KOPT-K1 (cell line): ENCODE data around the gene LSP1.

Source experiments
- H3K27ac ChIP-seq: fragments of 200-600 bp; sonication (generic); 2 replicates; pipeline ENCODE4 v1.5.1; 2016; ENCODE audit warnings: antibody characterized with exemption, mild to moderate bottlenecking, low read depth, low read length; ENCODE audit not compliant: poor library complexity, severe bottlenecking
- H3K36me3 ChIP-seq: fragments of 200-600 bp; sonication (generic); 2 replicates; pipeline ENCODE4 v1.5.1; 2017; ENCODE audit warnings: antibody characterized with exemption, mild to moderate bottlenecking, low read length, moderate library complexity; ENCODE audit not compliant: insufficient read depth
- H3K9me3 ChIP-seq: fragments of 200-600 bp; sonication (generic); 2 replicates; pipeline ENCODE4 v1.5.1; 2017; ENCODE audit warnings: antibody characterized with exemption, low read length, mild to moderate bottlenecking; ENCODE audit not compliant: insufficient read depth, poor library complexity, severe bottlenecking

Gene LSP1

DNA sequence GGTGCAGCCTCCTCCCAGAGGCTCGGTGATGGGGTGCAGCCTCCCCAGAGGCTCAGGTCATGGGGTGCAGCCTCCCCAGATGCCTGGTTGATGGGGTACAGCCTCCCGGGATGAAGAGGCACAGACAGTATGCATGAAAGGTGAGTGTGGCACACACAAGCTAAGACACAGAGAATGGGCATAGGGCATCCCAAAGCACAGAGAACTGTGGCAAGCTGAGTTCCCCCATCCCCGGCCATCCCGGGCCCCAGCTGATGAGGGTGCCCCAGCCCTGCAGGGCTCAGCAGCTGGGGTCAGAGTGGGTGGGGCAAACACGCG, 22.9 kb upstream of the LSP1 start:
- no peak overlapping the region for H3K27ac ChIP-seq
- no peaks in the 10 kb centered on the region for H3K36me3 ChIP-seq
- no peaks in the 10 kb centered on the region for H3K9me3 ChIP-seq

DNA sequence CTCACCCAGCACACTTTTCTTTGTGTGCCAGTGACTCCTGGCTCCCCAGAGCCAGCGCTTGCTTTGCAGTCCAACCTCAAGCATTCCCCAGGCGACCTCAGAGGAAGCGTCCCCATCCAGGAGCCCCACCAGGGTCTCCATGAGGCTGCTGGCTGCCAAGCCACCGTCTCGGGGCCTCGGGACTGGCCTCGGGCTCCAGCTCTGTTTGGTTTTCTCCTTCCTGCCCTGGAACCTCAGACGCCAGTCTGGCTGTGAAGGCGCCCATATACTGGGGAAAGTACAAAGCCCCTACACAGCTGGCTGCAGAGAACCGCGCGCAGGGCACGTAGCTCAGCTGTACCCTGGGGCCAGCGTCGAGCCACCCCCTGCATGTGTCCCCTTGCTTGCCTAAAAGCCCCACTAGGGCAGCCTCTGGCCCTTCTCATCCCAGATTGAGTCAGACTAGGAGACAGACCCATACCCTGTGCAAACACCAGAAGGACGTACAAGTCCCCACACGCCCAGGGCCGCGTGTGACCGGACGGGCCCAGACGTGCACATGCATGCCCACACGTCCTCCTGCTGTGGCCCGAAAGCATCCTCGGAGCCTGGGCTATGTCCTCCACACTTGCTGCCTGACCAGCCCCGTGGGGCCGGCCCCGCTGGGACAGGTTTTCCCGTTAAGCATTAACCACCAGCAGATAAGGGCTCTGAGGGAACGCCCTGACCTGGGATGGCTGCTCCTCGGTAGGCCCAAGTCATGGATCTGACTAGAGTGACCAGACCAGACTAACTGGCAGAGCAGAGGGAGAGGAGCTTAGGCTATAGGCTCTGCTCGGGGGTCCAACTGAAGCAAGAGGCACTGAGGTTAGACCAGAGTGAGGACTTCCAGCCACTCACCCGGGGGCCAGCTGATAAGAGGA, 22.3 kb upstream of the LSP1 start:
- no peaks in the 10 kb centered on the region for H3K9me3 ChIP-seq
- H3K27ac ChIP-seq = no peak overlapping the region
- no peaks in the 10 kb centered on the region for H3K36me3 ChIP-seq

DNA sequence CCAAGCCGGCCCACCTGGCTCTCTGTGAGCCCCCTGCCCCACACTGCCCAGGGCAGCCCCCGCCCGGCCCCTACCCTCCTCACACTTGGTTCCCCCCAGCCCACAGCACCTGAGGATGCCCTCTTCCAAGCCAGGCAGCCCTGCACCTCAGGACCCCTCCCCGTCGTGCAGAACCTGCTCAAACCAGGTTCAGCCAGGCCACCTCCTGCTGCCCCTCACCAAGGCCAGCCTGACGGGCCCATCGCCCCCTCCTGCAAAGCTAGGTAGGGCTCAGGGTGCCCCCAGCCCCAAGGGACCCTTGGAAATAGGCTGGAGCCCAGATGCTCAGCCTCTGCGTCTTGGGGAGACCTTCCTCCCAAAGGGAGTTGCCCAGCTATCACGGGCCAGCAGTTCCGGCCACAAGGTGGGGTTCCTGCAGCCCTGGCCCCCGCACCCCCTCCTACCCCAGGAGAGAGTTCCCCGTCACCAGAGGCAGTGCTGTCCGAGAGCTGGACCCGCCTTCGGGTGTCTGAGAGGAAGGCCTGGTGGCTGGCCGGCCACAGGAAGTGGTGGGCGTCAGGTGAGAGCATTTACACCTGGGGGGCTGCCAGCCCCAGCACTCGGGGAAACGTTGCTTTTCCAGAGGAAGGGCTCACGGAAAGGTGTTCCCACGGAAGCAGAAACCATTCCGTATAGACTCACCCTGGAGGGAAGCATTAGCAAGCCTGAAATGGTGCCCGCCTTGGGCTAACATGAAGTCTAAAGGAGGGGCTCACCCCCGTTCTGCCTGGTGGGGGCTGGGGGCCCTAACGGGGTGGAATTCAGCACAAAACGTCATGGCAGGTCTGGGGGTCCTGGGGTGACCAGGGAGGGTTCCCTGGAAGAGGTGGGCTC, 21.3 kb upstream of the LSP1 start:
- Histone ChIP-seq H3K27ac (no peak overlapping the region), H3K36me3 (no peaks in the 10 kb centered on the region), H3K9me3 (no peaks in the 10 kb centered on the region)

DNA sequence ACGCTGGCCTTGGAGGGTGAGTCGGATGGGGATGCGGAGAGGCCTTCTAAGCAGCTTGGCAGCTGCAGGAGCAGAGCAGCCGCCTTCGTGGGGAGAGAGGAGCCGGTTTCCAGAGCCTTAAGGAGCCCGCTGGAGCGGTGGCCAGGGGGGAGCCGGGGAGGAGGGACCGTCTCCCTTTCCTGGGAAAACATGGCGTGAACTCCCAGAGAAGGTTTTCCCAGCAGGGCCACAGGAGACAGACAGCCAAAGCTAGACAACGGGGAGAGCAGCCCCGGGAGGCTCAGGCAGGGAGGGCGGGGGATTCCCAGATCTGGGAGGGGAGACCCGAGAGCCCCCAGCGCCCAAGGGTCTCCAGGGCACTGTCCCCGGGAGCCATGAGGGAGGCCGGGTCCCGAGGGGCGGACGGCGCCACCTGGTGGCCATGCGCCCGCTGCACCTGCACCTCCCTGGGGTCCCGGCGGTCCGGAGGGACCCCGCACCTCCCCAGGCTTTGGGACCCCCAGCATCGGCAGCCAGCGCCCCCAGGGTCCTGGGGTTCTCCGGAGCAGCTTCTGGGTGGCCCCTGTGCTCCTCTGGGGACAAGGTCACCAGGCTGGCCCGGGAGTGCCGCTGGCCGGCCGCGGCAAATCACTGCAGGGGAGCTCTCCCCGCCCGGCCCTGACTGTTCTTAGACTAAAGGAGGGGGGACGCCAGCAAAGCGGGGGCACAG, 20.5 kb upstream of the LSP1 start:
- Histone ChIP-seq H3K9me3 (no peaks in the 10 kb centered on the region), H3K36me3 (no peaks in the 10 kb centered on the region), H3K27ac (no peak overlapping the region)

DNA sequence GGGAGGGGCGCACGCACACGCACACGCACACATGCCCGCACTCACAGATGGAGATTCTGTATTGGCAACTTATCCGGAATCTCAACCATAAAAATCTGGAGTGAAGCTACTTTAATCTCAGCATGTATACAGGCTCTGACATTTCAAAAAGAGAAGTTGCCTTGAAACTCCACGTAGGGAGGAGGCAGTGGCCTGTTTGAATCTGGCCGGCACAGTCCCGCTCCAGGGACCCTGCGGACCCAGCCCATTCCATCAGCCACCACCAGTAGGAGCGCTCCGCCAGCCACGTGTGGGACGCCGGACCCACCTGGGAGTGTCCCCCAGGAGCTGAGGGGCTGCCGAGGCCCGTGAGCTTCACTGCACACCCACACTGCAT, 20.0 kb upstream of the LSP1 start:
- Histone ChIP-seq H3K36me3 (no peaks in the 10 kb centered on the region), H3K27ac (no peak overlapping the region), H3K9me3 (no peaks in the 10 kb centered on the region)

DNA sequence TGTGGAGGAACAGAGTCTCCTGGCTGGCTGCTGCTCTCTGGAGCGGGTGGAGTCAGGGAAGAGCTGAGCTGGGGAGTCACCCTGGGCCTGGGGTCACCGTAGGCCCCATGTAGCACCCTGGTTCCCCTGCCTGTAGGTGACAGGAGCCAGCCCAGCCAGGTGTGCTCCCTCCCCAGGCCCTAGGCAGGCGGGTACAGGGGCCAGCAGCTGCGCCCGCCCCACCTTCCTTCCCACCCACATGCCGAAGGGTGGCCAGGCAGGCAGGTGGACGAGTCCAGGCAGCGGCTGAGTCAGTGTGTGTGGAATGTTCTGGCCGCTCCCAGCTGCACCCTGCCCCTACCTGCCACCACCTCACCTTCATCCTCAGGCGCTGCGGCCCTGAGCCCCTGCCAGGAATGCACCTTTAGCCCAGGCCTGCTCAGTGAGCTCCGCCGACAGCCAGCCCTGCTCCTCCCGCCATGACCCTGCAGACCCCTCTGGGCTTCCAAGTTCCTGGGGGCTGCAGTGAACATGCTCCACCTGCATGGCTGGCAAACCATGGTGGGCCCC, 18.7 kb upstream of the LSP1 start:
- Histone ChIP-seq H3K9me3 (no peaks in the 10 kb centered on the region), H3K36me3 (no peaks in the 10 kb centered on the region), H3K27ac (no peak overlapping the region)

DNA sequence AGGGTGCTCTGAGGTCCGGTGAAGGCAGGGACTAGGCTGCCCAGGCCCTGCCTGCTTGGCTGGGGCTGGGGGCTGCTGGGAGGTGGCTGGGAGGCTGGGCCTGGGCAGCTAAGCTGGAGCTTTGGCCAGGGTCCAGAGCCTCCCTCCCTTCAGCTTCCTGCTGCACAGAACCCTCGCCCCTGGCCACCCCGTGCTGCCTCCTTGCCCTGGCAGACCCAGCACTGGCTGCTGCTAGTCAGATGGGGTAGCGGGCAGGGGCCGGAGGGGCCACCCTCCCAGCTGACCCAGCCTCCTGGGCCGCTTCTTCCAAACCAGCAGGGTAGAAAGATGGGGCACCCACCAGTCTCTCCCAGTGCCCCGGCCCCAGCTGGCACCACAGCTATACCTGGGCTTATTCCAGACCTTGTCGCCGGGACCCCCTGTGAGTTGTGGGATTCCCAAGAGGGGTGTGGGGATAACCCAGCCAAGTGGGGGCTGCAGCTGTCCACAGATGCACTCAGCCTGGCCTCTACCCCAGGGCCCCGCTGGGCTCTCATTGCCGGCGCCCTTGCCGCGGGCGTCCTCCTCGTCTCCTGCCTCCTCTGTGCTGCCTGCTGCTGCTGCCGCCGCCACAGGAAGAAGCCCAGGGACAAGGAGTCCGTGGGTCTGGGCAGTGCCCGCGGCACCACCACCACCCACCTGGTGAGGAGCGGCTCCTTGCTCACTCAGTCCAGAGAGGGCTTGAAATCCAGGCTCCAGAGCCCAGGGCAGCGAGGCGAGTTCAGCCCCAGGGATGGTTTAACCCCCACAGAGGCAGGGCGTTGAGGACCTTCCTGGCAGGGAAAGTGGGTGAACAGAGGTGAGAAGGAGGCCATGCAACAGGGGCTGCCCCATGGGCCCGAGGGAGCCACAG, 17.9 kb upstream of the LSP1 start, which contains the start of gene SYT8:
SYT8 (plus strand) TSS at position 212 of the 892 bp plus-strand sequence; CDS start at position 328, 116 bp downstream.
- Histone ChIP-seq H3K36me3 (no peaks in the 10 kb centered on the region), H3K27ac (no peak within 1 kb of the TSS), H3K9me3 (no peaks in the 10 kb centered on the region)

DNA sequence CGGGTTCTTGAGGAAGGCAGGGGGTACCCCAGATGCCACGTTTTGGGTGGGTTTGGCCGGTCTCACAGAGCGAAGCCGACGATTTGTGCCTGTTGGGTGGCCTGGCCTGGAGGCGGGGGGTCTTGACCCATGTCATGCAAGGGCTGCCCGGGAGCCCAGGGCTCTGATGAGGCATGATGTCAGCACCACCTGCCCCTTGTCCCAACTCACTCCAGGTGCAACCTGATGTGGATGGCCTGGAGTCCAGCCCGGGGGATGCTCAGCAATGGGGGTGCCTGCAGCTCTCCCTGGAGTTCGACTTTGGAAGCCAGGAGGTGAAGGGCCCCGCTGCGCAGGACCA, 17.2 kb upstream of the LSP1 start:
- no peaks in the 10 kb centered on the region for H3K9me3 ChIP-seq
- no peaks in the 10 kb centered on the region for H3K36me3 ChIP-seq
- H3K27ac ChIP-seq = no peak overlapping the region

DNA sequence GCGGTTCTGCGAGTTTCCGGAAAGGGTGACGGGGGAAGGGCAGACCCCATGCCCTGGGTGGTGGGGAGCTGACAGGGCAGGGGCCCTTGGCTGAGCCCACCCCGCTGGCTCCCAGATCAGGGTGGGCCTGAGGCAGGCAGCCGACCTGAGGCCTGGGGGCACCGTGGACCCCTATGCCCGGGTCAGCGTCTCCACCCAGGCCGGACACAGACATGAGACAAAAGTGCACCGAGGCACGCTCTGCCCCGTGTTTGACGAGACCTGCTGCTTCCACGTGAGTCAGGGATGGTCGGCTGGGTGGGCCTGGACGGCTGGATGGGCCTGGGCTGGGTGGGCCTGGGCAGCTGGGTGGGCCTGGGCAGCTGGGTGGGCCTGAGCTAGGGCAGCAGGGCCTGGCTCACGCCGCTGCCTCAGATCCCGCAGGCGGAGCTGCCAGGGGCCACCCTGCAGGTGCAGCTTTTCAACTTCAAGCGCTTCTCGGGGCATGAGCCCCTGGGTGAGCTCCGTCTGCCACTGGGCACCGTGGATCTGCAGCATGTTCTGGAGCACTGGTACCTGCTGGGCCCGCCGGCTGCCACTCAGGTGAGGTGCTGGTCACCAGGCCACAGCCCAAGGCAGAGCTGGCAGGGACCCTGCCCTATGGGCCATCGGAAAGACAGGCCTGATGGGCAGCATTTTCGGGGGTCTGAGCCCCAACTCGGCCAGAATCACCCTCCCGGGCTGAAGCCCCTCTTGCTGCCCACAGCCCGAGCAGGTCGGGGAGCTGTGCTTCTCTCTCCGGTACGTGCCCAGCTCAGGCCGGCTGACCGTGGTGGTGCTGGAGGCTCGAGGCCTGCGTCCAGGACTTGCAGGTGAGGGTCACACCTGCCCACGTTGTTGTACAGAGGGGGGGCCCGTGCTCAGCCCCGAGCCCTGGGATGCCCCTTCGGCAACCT, 16.6 kb upstream of the LSP1 start:
- H3K27ac ChIP-seq = no peak overlapping the region
- no peaks in the 10 kb centered on the region for H3K9me3 ChIP-seq
- H3K36me3 ChIP-seq = no peaks in the 10 kb centered on the region

DNA sequence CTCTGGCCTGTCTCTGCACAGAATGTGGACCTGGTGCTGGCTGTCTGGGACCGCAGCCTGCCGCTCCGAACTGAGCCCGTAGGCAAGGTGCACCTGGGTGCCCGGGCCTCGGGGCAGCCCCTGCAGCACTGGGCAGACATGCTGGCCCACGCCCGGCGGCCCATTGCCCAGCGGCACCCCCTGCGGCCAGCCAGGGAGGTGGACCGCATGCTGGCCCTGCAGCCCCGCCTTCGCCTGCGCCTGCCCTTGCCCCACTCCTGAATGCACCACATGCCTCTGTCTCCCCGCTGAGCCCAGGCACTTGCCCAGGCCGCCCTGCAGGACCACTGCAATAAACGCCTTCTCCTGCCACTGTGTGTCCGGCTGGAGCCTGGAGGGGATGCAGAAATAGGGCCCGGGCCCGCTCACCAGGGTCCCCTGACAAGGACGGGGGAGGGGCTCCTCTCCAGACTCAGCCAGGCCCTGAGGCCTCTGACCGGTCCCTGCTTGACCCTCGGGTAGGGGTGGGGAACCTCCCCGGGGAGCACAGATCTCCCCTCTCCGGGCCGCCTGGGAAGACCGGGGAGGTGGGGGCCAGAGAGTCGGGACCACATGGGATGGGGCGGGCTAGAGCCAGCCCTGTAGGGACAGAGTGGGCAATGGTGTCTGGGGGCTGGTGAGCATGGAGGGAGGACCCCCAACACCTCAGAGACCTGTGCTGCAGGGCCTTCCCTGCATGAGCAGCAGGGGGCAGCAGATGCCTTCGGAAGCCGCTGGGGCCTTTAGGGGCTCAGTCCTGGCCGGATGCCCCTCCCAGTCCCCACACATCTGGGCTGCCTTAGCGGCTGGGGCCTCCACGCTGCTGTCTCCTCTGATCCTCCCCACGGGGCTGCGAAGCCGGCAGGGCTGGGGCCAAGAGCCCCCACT, 15.5 kb upstream of the LSP1 start:
- Histone ChIP-seq H3K36me3 (no peaks in the 10 kb centered on the region), H3K27ac (no peak overlapping the region), H3K9me3 (no peaks in the 10 kb centered on the region)

DNA sequence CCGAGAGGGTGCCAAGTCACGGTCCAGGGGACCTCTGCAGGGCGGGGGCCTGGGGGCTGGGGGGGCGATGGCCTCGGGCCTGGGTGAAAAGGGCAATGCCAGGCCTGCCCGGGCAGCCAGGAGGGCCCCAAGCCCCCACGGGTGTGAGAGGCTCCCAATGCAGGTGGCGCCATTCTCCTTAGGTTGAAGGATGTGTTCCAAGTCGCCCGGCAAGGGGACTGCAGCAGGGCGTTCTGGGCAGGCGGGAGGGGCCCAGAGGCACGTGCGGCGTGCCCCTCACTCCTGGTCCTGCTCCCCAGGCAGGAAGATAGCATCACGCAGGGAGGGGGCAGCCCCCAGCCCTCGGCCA, 14.8 kb upstream of the LSP1 start:
- no peaks in the 10 kb centered on the region for H3K36me3 ChIP-seq
- H3K9me3 ChIP-seq = no peaks in the 10 kb centered on the region
- H3K27ac ChIP-seq = no peak overlapping the region

DNA sequence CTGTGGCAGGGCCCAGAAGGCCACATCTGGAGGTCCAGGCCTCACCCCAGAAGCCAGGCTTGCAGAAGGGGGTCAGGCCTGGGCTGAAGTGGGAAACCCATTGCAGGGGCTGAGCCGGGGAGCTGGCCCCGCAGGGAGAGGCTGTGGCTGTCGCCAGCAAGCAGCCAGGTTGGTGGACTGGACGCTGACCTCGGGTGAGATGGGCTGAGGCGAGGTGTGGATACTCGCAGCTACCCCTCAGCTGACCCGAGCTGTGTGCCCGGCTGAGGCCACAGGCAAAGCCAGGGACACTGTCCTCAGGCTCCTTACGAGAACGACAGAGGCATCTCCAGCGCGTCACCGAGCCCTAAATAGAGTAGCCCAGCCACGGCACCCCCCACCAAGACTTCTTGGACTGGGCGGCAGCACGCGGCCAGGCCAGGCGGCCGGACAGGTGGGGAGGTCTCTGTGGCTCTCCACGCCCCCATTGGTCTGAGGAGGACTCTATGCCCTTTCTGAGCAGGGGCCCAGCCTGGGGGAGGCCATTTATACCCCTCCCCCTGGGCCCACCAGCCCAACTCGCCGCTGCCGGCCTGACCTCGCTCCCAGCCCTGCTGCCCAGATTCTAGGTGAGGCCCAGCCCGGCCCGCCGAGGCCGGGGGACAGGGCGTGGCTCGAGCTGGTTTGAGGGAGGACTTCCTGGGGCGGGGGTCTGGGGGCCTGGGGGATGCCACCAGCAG, 14.3 kb upstream of the LSP1 start, which contains the start of gene TNNI2:
TNNI2 (plus strand) TSS at position 556 of the 719 bp plus-strand sequence. CDS start 716 bp downstream, outside the sequence.
- H3K9me3 ChIP-seq = no peaks in the 10 kb centered on the region
- H3K36me3 ChIP-seq = no peaks in the 10 kb centered on the region
- no peak within 1 kb of the TSS for H3K27ac ChIP-seq
